CD4-positive, alpha-beta memory T cell (primary cell): Measurements from ENCODE around the gene AMOT. TPM values are rescaled to one million over a fixed set of nuclear protein-coding genes. Genes with fewer than 3 reads are reported as not detected.

Experiments
- CTCF ChIA-PET: fragments of 350-600 bp; sonication (Branson Sonifier 250); formaldehyde crosslinking; loops from one replicate; lab custom pipeline; 2021; ENCODE audit warnings: inconsistent platforms; ENCODE audit not compliant: partially characterized antibody; lab: Charles Lee
- POLR2A ChIA-PET: fragments of 350-600 bp; sonication (Branson Sonifier 250); formaldehyde crosslinking; loops from one replicate; lab custom pipeline; 2021; ENCODE audit not compliant: partially characterized antibody; lab: Charles Lee
- DNase-seq, 5 donors: peaks; one replicate each; pipeline versions ENCODE4 v3.0.0 to v3.0.0-alpha.2; 2020 to 2022; ENCODE audit warnings: mixed read lengths in 1 of 5
- H3K27ac ChIP-seq: one replicate; pipeline ENCODE4 v1.7.0; 2013; ENCODE audit warnings: low read depth, low read length
- H3K27me3 ChIP-seq: 2 replicates; pipeline ENCODE4 v1.7.0; 2013; ENCODE audit warnings: mild to moderate bottlenecking, low read length, moderate library complexity; ENCODE audit not compliant: insufficient read depth
- H3K36me3 ChIP-seq: 2 replicates; pipeline ENCODE4 v1.7.0; 2013; ENCODE audit warnings: mild to moderate bottlenecking, low read length, moderate library complexity; ENCODE audit not compliant: insufficient read depth
- H3K4me1 ChIP-seq: 2 replicates; pipeline ENCODE4 v1.7.0; 2013; ENCODE audit warnings: mild to moderate bottlenecking, low read length, moderate library complexity; ENCODE audit not compliant: insufficient read depth
- H3K4me3 ChIP-seq, 2 donors: one replicate each; pipeline ENCODE4 v1.7.0; 2013; ENCODE audit warnings: low read length in 2 of 2, mild to moderate bottlenecking in 1 of 2
- H3K9me3 ChIP-seq, 2 donors: one replicate each; pipeline ENCODE4 v1.7.0; 2013; ENCODE audit warnings: low read length in 2 of 2, control low read depth in 1 of 2; ENCODE audit not compliant: control insufficient read depth in 1 of 2
- H3K27ac Mint-ChIP-seq, 7 donors: one replicate each; pipeline ENCODE4 v1.8.0; 2020 to 2021; ENCODE audit warnings: mixed read lengths in 7 of 7, mild to moderate bottlenecking in 6 of 7, inconsistent platforms in 3 of 7, moderate library complexity in 3 of 7
- H3K27me3 Mint-ChIP-seq, 2 donors: one replicate each; pipeline ENCODE4 v1.8.0; 2020 to 2021; ENCODE audit warnings: mixed read lengths in 2 of 2
- H3K36me3 Mint-ChIP-seq, 2 donors: one replicate each; pipeline ENCODE4 v1.8.0; 2020 to 2021; ENCODE audit warnings: mixed read lengths in 2 of 2, inconsistent platforms in 1 of 2, mild to moderate bottlenecking in 1 of 2
- H3K4me1 Mint-ChIP-seq, 4 donors: one replicate each; pipeline ENCODE4 v1.8.0; 2020 to 2021; ENCODE audit warnings: mixed read lengths in 4 of 4, mild to moderate bottlenecking in 1 of 4
- H3K4me3 Mint-ChIP-seq, 8 donors: one replicate each; pipeline ENCODE4 v1.8.0; 2020 to 2021; ENCODE audit warnings: mixed read lengths in 8 of 8, mild to moderate bottlenecking in 7 of 8, moderate library complexity in 6 of 8, inconsistent platforms in 3 of 8
- H3K9me3 Mint-ChIP-seq, 8 donors: one replicate each; pipeline ENCODE4 v1.8.0; 2020 to 2021; ENCODE audit warnings: mixed read lengths in 8 of 8, mild to moderate bottlenecking in 5 of 8, inconsistent platforms in 3 of 8, moderate library complexity in 1 of 8
- intact Hi-C: fragments of 100-400 bp; cut with micrococcal nuclease; formaldehyde crosslinking; loops from one replicate; pipeline ENCODE4 v1.15.1; 2023
- polyA plus RNA-seq, 2 donors: library from polyadenylated mRNA; unstranded; fragments of 300-500 nt; fragmentation: Illumina TruSeq; gene quantifications; one replicate each; pipeline ENCODE4 v1.2.3, GENCODE V29; 2021
- total RNA-seq, 2 experiments: library from RNA; stranded (reverse); gene quantifications; one replicate each; pipeline ENCODE4 v1.2.3, GENCODE V29; 2021

The AMOT gene
- total and polyA plus RNA-seq, 4 experiments from 2014 or later: 0.52 to 4.4 (median 3.5) TPM

DNA sequence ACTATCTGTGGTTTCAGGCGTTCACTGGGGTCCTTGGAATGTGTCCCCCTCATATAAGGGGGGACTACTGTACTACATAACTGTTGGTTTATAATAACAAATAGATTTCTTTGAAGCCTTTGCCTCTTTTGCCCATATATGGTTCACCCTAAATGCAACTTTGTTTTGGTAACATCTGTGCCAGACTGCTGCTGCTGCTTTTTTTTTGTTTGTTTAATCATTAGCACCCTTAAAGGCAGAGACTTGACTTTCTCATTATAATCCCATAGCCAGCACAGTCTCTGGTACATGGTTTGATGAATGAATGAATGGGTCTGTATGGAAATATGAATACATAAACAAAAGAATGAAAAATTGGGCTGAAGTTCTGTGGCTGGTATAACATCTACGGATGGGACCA lies 80.7 kb downstream of the AMOT start:
- no peaks in the 10 kb centered on the region for H3K27me3 ChIP-seq
- intact Hi-C loops: no loop called here
- H3K4me1 ChIP-seq: no peaks in the 10 kb centered on the region
- peaks cover 0 to 3% (median 0%) of the 10 kb centered on the region in 8 donors for H3K9me3 Mint-ChIP-seq
- ChIA-PET POLR2A (no interaction called here), CTCF (no interaction called here)
- H3K36me3 Mint-ChIP-seq: no peaks in the 10 kb centered on the region
- H3K4me1 Mint-ChIP-seq: no peaks in the 10 kb centered on the region
- no peaks in the 10 kb centered on the region for H3K36me3 ChIP-seq
- H3K27ac Mint-ChIP-seq: no peak overlapping the region
- H3K4me3 ChIP-seq: no peak overlapping the region
- no peak overlapping the region for H3K27ac ChIP-seq
- no peak overlapping the region for H3K4me3 Mint-ChIP-seq
- H3K27me3 Mint-ChIP-seq: peaks cover 0 to 2% of the 10 kb centered on the region in 2 donors
- no peak for DNase-seq
- H3K9me3 ChIP-seq: no peaks in the 10 kb centered on the region

DNA sequence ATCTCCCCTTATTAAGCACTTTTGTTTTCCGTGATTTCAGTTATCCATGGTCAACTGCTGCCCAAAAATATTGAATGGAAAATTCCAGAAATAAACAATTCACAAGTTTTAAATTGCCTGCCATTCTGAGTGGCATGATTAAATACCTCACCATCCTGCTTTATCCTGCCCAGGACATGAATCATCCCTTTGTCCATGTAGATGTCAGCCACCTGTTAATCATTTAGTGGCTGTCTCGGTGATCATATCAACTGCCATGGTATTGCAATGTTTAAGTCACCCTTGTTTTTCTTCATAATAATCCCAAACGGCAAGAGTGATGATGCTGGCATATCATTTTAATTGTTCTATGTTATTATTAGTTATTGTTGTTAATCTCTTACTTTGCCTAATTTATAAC lies 81.1 kb downstream of the AMOT start:
- intact Hi-C loops: no loop called here

DNA sequence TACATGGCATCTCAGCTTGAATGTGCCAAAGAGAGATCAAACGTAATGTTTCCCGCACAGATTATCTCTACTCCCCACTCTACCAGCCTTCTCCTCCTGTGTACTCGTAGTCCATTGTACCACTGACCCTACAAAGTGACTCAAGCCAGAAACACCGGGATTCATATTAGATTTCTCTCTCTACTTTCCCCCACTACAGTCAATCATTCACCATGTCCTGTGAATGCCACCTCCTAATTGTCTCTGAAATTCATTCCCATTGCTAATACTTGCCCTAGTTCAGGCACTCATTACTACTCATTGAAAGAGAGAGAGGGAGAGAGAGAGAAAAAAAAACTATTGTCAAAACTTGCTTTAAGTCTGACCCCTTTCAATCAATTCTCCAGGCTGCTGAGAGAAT lies 82.7 kb downstream of the AMOT start:
- POLR2A ChIA-PET: no interaction called here
- Mint-ChIP-seq H3K27ac (no peak overlapping the region), H3K36me3 (no peaks in the 10 kb centered on the region), H3K9me3 (peaks cover 0 to 4% (median 0%) of the 10 kb centered on the region in 8 donors), H3K27me3 (peaks cover 0 to 2% of the 10 kb centered on the region in 2 donors), H3K4me1 (no peaks in the 10 kb centered on the region), H3K4me3 (no peak overlapping the region)
- no peak for DNase-seq
- CTCF ChIA-PET: no interaction called here
- intact Hi-C loops: no loop called here
- no peak overlapping the region for H3K27ac ChIP-seq
- no peaks in the 10 kb centered on the region for H3K9me3 ChIP-seq
- no peak overlapping the region for H3K4me3 ChIP-seq
- no peaks in the 10 kb centered on the region for H3K4me1 ChIP-seq
- no peaks in the 10 kb centered on the region for H3K27me3 ChIP-seq
- no peaks in the 10 kb centered on the region for H3K36me3 ChIP-seq

More for the DNA sequence above, 81.1 kb downstream of the AMOT start:
- H3K27ac Mint-ChIP-seq: no peak overlapping the region
- H3K4me1 Mint-ChIP-seq: no peaks in the 10 kb centered on the region
- H3K4me3 Mint-ChIP-seq: no peak overlapping the region
- H3K36me3 ChIP-seq: no peaks in the 10 kb centered on the region
- ChIA-PET POLR2A (no interaction called here), CTCF (no interaction called here)
- no peak overlapping the region for H3K27ac ChIP-seq
- no peaks in the 10 kb centered on the region for H3K9me3 ChIP-seq
- H3K36me3 Mint-ChIP-seq: no peaks in the 10 kb centered on the region
- peaks cover 0 to 3% (median 0%) of the 10 kb centered on the region in 8 donors for H3K9me3 Mint-ChIP-seq
- H3K4me3 ChIP-seq: no peak overlapping the region
- DNase-seq: no peak
- no peaks in the 10 kb centered on the region for H3K27me3 ChIP-seq
- H3K4me1 ChIP-seq: no peaks in the 10 kb centered on the region
- H3K27me3 Mint-ChIP-seq: peaks cover 0 to 2% of the 10 kb centered on the region in 2 donors

DNA sequence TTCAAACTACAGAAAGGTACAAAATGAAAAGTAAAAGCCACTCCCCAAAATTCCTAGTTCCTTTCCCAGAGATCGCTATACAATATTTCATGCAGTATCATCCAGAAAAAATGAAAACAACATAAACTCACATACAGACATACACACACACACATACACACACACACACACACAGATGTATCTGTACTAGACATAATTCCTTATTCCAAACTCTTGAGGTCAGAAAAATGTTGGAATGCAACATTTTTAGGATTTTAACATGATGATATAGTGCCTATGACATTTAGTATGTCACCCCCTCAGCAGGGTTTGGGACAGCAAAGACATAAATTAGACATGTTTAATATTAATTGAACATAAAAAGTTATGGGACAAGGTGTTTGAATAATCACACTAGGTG lies 87.5 kb downstream of the AMOT start:
- ChIA-PET POLR2A (no interaction called here), CTCF (no interaction called here)
- Histone ChIP-seq H3K4me1 (no peaks in the 10 kb centered on the region), H3K27me3 (no peaks in the 10 kb centered on the region), H3K27ac (no peak overlapping the region), H3K36me3 (no peaks in the 10 kb centered on the region), H3K4me3 (no peak overlapping the region), H3K9me3 (no peaks in the 10 kb centered on the region)
- intact Hi-C loops: no loop called here
- no peaks in the 10 kb centered on the region for H3K36me3 Mint-ChIP-seq
- peaks cover 0 to 2% of the 10 kb centered on the region in 2 donors for H3K27me3 Mint-ChIP-seq
- no peak for DNase-seq
- no peak overlapping the region for H3K4me3 Mint-ChIP-seq
- H3K27ac Mint-ChIP-seq: no peak overlapping the region
- H3K4me1 Mint-ChIP-seq: no peaks in the 10 kb centered on the region
- peaks cover 0 to 1% (median 0%) of the 10 kb centered on the region in 8 donors for H3K9me3 Mint-ChIP-seq

DNA sequence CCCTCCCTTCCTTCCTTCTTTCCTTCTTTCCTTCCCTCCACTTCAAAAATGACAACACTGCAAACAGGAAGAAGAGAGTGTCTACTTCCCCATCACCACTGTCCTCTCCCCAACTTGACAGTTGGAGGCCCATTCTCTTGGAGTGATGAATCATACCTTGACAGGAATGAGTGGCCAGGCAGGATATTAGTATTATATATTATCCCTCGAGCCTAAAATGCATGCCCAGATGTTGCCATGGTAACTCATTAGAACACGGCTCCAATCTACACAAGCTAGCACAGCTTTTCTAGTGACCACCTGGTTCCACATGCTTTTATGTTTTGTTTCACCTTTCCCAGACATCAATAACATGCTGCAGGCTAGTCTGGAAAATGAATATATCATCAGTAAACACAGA lies 89.6 kb downstream of the AMOT start:
- H3K27me3 Mint-ChIP-seq: no peaks in the 10 kb centered on the region
- intact Hi-C loops: no loop called here
- no peak for DNase-seq
- ChIA-PET POLR2A (no interaction called here), CTCF (no interaction called here)
- Histone ChIP-seq H3K9me3 (no peaks in the 10 kb centered on the region), H3K4me1 (no peaks in the 10 kb centered on the region), H3K27me3 (no peaks in the 10 kb centered on the region), H3K27ac (no peak overlapping the region), H3K4me3 (no peak overlapping the region), H3K36me3 (no peaks in the 10 kb centered on the region)
- H3K4me1 Mint-ChIP-seq: no peaks in the 10 kb centered on the region
- no peak overlapping the region for H3K27ac Mint-ChIP-seq
- H3K4me3 Mint-ChIP-seq: no peak overlapping the region
- H3K36me3 Mint-ChIP-seq: no peaks in the 10 kb centered on the region
- peaks cover 0 to 1% (median 0%) of the 10 kb centered on the region in 8 donors for H3K9me3 Mint-ChIP-seq

DNA sequence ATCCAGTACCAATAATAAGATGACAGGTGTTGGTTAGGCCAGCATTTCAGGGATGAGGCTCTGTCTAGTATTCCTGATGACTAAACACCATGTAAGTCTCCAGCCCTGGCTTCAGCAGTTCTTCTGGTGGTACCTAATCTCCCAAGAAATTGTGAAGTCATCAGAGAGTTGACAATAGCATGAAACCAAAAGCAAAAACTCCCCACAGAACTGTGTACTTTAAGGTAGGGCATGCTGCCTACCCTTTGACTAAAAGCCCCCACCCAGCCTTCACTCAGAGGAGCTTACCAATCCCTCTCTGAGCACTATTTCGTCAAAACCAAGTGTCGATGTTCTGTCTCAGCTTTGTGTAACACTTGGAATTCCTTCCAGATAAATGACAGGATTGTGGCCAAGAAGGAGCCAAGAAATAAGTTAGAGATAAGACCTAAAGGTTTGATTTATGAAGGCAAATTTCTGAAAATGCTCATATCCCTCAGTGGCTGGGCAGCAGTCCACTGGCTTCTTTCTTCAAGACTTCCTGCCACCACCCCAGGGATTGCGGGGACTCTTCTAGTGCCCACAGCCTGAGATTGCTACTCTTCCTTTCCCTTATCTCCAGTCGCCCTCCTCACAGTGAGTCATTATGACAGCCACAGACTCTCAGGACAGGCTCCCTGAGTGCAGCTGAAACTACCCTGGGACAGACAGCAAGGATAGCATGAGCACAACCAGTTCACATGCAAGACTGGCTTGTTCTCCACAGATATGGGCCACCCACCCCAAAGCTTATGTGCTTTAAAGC lies 93.6 kb downstream of the AMOT start:
- Mint-ChIP-seq H3K27me3 (no peaks in the 10 kb centered on the region), H3K9me3 (no peaks in the 10 kb centered on the region), H3K36me3 (no peaks in the 10 kb centered on the region), H3K4me3 (no peak overlapping the region), H3K4me1 (no peaks in the 10 kb centered on the region), H3K27ac (no peak overlapping the region)
- Histone ChIP-seq H3K9me3 (no peaks in the 10 kb centered on the region), H3K4me1 (no peaks in the 10 kb centered on the region), H3K27ac (no peak overlapping the region), H3K4me3 (no peak overlapping the region), H3K27me3 (no peaks in the 10 kb centered on the region), H3K36me3 (no peaks in the 10 kb centered on the region)
- ChIA-PET CTCF (no interaction called here), POLR2A (no interaction called here)
- DNase-seq: no peak
- intact Hi-C loops: no loop called here

DNA sequence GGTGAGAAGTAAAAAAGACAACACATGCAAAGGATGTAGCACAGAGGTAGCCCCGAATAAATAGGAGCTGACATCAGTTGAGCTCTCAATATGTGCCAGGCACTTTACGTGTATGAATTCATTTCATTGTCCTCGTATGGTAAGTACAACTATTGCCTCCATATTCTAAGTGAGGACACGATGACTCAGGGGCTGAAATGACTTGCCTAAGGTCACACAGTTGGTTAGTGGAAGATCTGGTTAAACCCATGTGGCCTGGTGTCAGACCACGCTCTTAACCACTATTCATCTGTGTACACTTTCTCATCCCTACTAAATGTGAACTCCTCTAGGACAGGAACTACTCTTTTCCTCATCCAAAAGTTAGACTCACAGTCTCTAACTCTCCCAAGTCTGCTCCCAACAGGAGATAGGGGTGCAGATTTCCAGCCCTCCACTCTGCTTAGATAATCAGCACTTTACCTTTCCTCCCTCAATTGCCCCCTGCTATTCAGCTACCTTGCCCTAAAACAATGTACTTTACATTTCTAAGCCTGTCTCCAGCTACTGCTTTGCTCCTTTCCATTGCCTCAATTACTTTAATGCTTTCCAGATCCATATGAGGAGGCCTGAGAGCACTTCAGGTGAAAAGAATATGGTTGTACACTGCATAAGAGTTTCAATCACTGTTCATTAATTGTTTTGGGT lies 102.1 kb downstream of the AMOT start:
- Mint-ChIP-seq H3K4me3 (no peak overlapping the region), H3K9me3 (no peaks in the 10 kb centered on the region), H3K36me3 (no peaks in the 10 kb centered on the region), H3K27me3 (peaks cover 3% of the 10 kb centered on the region in 2 donors), H3K4me1 (peaks cover 0 to 2% (median 0%) of the 10 kb centered on the region in 4 donors), H3K27ac (no peak overlapping the region)
- Histone ChIP-seq H3K9me3 (no peaks in the 10 kb centered on the region), H3K36me3 (no peaks in the 10 kb centered on the region), H3K4me3 (no peak overlapping the region), H3K4me1 (no peaks in the 10 kb centered on the region), H3K27me3 (no peaks in the 10 kb centered on the region), H3K27ac (no peak overlapping the region)
- ChIA-PET POLR2A (no interaction called here), CTCF (no interaction called here)
- intact Hi-C loops: no loop called here
- no peak for DNase-seq
